A204.1 (cell line): ENCODE data around the gene TWNK.

Experiments used
- FAIRE-seq: peaks from 2 replicates; lab custom pipeline; 2012; peaks lifted over from hg19 to GRCh38; lab: Jason Lieb, UNC

Gene TWNK

GRCh38 chr10:100996678-100997359 is 9.5 kb downstream of the TWNK start:
- no peak for FAIRE-seq

- no peak for FAIRE-seq
Measured at GRCh38 chr10:100997360-100998182, 10.2 kb downstream of the TWNK start.

- FAIRE-seq: no peak
Measured at GRCh38 chr10:100998183-100998990, 11.0 kb downstream of the TWNK start.

GRCh38 chr10:100998991-100999741 is 11.8 kb downstream of the TWNK start:
- FAIRE-seq: no peak

- no peak for FAIRE-seq
Measured at GRCh38 chr10:100999742-101000126, 12.4 kb downstream of the TWNK start, which contains the start of gene LZTS2. TSS of gene LZTS2 (plus strand) at chr10:100999808. CDS start at chr10:101002539, 2,731 bp downstream.

- no peak for FAIRE-seq
Measured at GRCh38 chr10:101000127-101000914, 13.0 kb downstream of the TWNK start.

GRCh38 chr10:101000915-101001658 is 13.7 kb downstream of the TWNK start:
- FAIRE-seq: no peak

- FAIRE-seq: no peak
Measured at GRCh38 chr10:101001659-101002035, 14.3 kb downstream of the TWNK start.

- no peak for FAIRE-seq
Measured at GRCh38 chr10:101002456-101002855, 15.1 kb downstream of the TWNK start.

GRCh38 chr10:101003639-101004206 is 16.4 kb downstream of the TWNK start:
- no peak for FAIRE-seq

GRCh38 chr10:101005361-101005760 is 18.0 kb downstream of the TWNK start:
- FAIRE-seq: no peak

GRCh38 chr10:101005869-101006567 is 18.7 kb downstream of the TWNK start:
- no peak for FAIRE-seq

GRCh38 chr10:101006593-101007098 is 19.3 kb downstream of the TWNK start:
- FAIRE-seq: no peak

GRCh38 chr10:101007099-101007711 is 19.9 kb downstream of the TWNK start:
- FAIRE-seq: no peak

GRCh38 chr10:101007915-101008822 is 20.8 kb downstream of the TWNK start:
- FAIRE-seq: no peak

GRCh38 chr10:101008823-101009423 is 21.6 kb downstream of the TWNK start:
- FAIRE-seq: no peak

GRCh38 chr10:101010329-101010728 is 23.0 kb downstream of the TWNK start:
- FAIRE-seq: no peak
